ENCODE results near the gene WDR45B. TPM values are rescaled to one million over a fixed set of nuclear protein-coding genes. Genes with fewer than 3 reads are reported as not detected.

The WDR45B gene
- total RNA-seq, 1 experiment from 2014 or later: 132 TPM

- H3K36me3 ChIP-seq (ENCODE audit: control insufficient read depth, insufficient read depth, low read length): peaks cover 15% of the 10 kb centered on the region
- intact Hi-C loops (cut with micrococcal nuclease; ENCODE audit: unreplicated experiment) (no loop called here), in situ Hi-C loops (cut with HindIII; ENCODE audit: low pct_unique_long_range_greater_than_20kb, low sequenced_read_pairs) (no loop called here)
- TF ChIP-seq POLR2AphosphoS5 (IDR thresholded peaks at IDR 0.05; ENCODE audit: low read depth, low read length): 0 out of 2 replicates have a peak, but pooled peaks have one; percentile 16
- TF ChIP-seq, protein P1, sequence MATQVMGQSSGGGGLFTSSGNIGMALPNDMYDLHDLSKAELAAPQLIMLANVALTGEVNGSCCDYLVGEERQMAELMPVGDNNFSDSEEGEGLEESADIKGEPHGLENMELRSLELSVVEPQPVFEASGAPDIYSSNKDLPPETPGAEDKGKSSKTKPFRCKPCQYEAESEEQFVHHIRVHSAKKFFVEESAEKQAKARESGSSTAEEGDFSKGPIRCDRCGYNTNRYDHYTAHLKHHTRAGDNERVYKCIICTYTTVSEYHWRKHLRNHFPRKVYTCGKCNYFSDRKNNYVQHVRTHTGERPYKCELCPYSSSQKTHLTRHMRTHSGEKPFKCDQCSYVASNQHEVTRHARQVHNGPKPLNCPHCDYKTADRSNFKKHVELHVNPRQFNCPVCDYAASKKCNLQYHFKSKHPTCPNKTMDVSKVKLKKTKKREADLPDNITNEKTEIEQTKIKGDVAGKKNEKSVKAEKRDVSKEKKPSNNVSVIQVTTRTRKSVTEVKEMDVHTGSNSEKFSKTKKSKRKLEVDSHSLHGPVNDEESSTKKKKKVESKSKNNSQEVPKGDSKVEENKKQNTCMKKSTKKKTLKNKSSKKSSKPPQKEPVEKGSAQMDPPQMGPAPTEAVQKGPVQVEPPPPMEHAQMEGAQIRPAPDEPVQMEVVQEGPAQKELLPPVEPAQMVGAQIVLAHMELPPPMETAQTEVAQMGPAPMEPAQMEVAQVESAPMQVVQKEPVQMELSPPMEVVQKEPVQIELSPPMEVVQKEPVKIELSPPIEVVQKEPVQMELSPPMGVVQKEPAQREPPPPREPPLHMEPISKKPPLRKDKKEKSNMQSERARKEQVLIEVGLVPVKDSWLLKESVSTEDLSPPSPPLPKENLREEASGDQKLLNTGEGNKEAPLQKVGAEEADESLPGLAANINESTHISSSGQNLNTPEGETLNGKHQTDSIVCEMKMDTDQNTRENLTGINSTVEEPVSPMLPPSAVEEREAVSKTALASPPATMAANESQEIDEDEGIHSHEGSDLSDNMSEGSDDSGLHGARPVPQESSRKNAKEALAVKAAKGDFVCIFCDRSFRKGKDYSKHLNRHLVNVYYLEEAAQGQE (IDR thresholded peaks at IDR 0.05; ENCODE audit: insufficient read depth in 1 of 2, low read depth in 2 of 2, low read length in 1 of 2): no peak
- H3K27ac ChIP-seq (ENCODE audit: low read length): no peak overlapping the region
- DNase-seq (ENCODE audit: low read depth, low spot score) (no peak), ATAC-seq (peak; percentile 14; the same call in 1 of the 2 replicates)
- no peaks in the 10 kb centered on the region for H3K9me3 ChIP-seq (ENCODE audit: control insufficient read depth, insufficient read depth, low read depth, low read length)
- no peaks in the 10 kb centered on the region for H3K27me3 ChIP-seq (ENCODE audit: control insufficient read depth, insufficient read depth, low read length)
- ChIA-PET POLR2A (no interaction called here), CTCF (no interaction called here)
- no TSS peak for BruUV-seq (replicated peaks)
- H3K4me1 ChIP-seq (ENCODE audit: control insufficient read depth, insufficient read depth, low read length): no peaks in the 10 kb centered on the region
- no peak overlapping the region for H3K4me3 ChIP-seq (ENCODE audit: low read depth in 2 of 2, low read length in 2 of 2)
Observed at GRCh38 chr17:82599674-82600661, 48.3 kb downstream of the WDR45B start.

- Histone ChIP-seq H3K9me3 (ENCODE audit: control insufficient read depth, insufficient read depth, low read depth, low read length) (no peaks in the 10 kb centered on the region), H3K4me3 (ENCODE audit: low read depth in 2 of 2, low read length in 2 of 2) (no peak overlapping the region), H3K4me1 (ENCODE audit: control insufficient read depth, insufficient read depth, low read length) (no peaks in the 10 kb centered on the region), H3K27me3 (ENCODE audit: control insufficient read depth, insufficient read depth, low read length) (no peaks in the 10 kb centered on the region), H3K27ac (ENCODE audit: low read length) (no peak overlapping the region), H3K36me3 (ENCODE audit: control insufficient read depth, insufficient read depth, low read length) (peaks cover 10% of the 10 kb centered on the region)
- POLR2A ChIA-PET: no interaction called here
- DNase-seq (ENCODE audit: low read depth, low spot score) (no peak), ATAC-seq (peak; percentile 14; the same call in 1 of the 2 replicates)
- BruUV-seq (replicated peaks): no TSS peak
- intact Hi-C loops (cut with micrococcal nuclease; ENCODE audit: unreplicated experiment) (no loop called here), in situ Hi-C loops (cut with HindIII; ENCODE audit: low pct_unique_long_range_greater_than_20kb, low sequenced_read_pairs) (no loop called here)
- TF ChIP-seq SIN3A (IDR thresholded peaks at IDR 0.05; ENCODE audit: borderline replicate concordance, insufficient read depth, low read depth, low read length) (no peak), POLR2AphosphoS5 (IDR thresholded peaks at IDR 0.05; ENCODE audit: low read depth, low read length) (no peak), TCF7L2 (IDR thresholded peaks at IDR 0.05; ENCODE audit: low read depth, low read length) (no peak)
- TF ChIP-seq, protein P2, sequence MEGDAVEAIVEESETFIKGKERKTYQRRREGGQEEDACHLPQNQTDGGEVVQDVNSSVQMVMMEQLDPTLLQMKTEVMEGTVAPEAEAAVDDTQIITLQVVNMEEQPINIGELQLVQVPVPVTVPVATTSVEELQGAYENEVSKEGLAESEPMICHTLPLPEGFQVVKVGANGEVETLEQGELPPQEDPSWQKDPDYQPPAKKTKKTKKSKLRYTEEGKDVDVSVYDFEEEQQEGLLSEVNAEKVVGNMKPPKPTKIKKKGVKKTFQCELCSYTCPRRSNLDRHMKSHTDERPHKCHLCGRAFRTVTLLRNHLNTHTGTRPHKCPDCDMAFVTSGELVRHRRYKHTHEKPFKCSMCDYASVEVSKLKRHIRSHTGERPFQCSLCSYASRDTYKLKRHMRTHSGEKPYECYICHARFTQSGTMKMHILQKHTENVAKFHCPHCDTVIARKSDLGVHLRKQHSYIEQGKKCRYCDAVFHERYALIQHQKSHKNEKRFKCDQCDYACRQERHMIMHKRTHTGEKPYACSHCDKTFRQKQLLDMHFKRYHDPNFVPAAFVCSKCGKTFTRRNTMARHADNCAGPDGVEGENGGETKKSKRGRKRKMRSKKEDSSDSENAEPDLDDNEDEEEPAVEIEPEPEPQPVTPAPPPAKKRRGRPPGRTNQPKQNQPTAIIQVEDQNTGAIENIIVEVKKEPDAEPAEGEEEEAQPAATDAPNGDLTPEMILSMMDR (IDR thresholded peaks at IDR 0.05): no peak
- TF ChIP-seq, protein P1 (IDR thresholded peaks at IDR 0.05; ENCODE audit: insufficient read depth in 1 of 2, low read depth in 2 of 2, low read length in 1 of 2): no peak
- CTCF ChIA-PET: no interaction called here
Observed at GRCh38 chr17:82598256-82599119, 49.8 kb downstream of the WDR45B start.
